Kidney (tissue), 14 donors: ENCODE results near the gene SMAD6. TPM values are rescaled to one million over a fixed set of nuclear protein-coding genes. Genes with fewer than 3 reads are reported as not detected.

ENCODE experiments used
- DNase-seq, 5 donors: peaks; one replicate each; pipeline ENCODE4 v3.0.0-alpha.2; 2013 to 2020
- FAIRE-seq: peaks from 2 replicates; lab custom pipeline; 2012; peaks lifted over from hg19 to GRCh38; lab: Jason Lieb, UNC
- H3K27ac ChIP-seq, 2 donors: one replicate each; pipeline ENCODE4 v1.7.0; 2013; ENCODE audit warnings: low read depth in 2 of 2, low read length in 2 of 2, inconsistent platforms in 1 of 2
- H3K27me3 ChIP-seq: one replicate; pipeline ENCODE4 v1.7.1; 2013; ENCODE audit warnings: low read length, inconsistent platforms; ENCODE audit not compliant: control insufficient read depth, insufficient read depth
- H3K36me3 ChIP-seq, 3 donors: one replicate each; pipeline versions ENCODE4 v1.7.0 to v1.7.1; 2013; ENCODE audit warnings: low read length in 3 of 3, control low read depth in 1 of 3, inconsistent platforms in 1 of 3; ENCODE audit not compliant: insufficient read depth in 3 of 3, control insufficient read depth in 2 of 3
- H3K4me1 ChIP-seq, 3 donors: one replicate each; pipeline versions ENCODE4 v1.7.0 to v1.7.1; 2013; ENCODE audit warnings: low read length in 3 of 3, inconsistent platforms in 1 of 3, low read depth in 1 of 3; ENCODE audit not compliant: control insufficient read depth in 2 of 3, insufficient read depth in 2 of 3
- H3K4me3 ChIP-seq, 3 donors: one replicate each; pipeline versions ENCODE4 v1.7.0 to v1.8.1; 2013; ENCODE audit warnings: low read length in 3 of 3, control low read depth in 1 of 3, inconsistent platforms in 1 of 3
- H3K9ac ChIP-seq, 3 donors: one replicate each; pipeline versions ENCODE4 v1.7.0 to v1.7.1; 2013; ENCODE audit warnings: low read length in 3 of 3, control low read depth in 1 of 3, inconsistent platforms in 1 of 3
- H3K9me3 ChIP-seq, 3 donors: one replicate each; pipeline versions ENCODE4 v1.7.0 to v1.7.1; 2013; ENCODE audit warnings: low read length in 3 of 3, control low read depth in 1 of 3, inconsistent platforms in 1 of 3; ENCODE audit not compliant: control insufficient read depth in 2 of 3, insufficient read depth in 1 of 3
- intact Hi-C: fragments of 100-400 bp; cut with DNase I; formaldehyde crosslinking; loops from one replicate; pipeline ENCODE4 v1.11.1; 2022
- polyA plus RNA-seq: library from polyadenylated mRNA; stranded (reverse); fragments of 350-450 nt; fragmentation: Illumina TruSeq; extraction: RNeasy Lipid Tissue Mini Kit (QIAGEN cat#74804); gene quantifications from one replicate; pipeline ENCODE4 v1.2.3, GENCODE V29; 2014; ENCODE audit warnings: low read depth, low replicate concordance; ENCODE audit not compliant: insufficient read depth
- total RNA-seq: library from RNA; stranded (reverse); fragmentation: NEBNext Ultra II Directional; extraction: Animal tissue kit (Norgen Biotek cat#: 25700); gene quantifications from one replicate; pipeline ENCODE4 v1.2.1, GENCODE V29; 2021
- TF ChIP-seq, protein P1 (sequence below): IDR thresholded peaks from 3 replicates; pipeline ENCODE4 v1.5.1; 2012; ENCODE audit warnings: mild to moderate bottlenecking, moderate library complexity, borderline replicate concordance; ENCODE audit not compliant: insufficient read depth; ENCODE audit errors: extremely low read depth
- donor health status: control.
- donor health status: control.
- donor health status: control.
- donor health status: control.
- donor health status: control.
- donor health status: DM: yes; HTN: yes; CAD: no.
- donor health status: Normal renal cell carcinoma (clear cell type).

Gene SMAD6
- total and polyA plus RNA-seq, 2 donors from 2014 or later = 15.4 to 23.0 TPM

DNA sequence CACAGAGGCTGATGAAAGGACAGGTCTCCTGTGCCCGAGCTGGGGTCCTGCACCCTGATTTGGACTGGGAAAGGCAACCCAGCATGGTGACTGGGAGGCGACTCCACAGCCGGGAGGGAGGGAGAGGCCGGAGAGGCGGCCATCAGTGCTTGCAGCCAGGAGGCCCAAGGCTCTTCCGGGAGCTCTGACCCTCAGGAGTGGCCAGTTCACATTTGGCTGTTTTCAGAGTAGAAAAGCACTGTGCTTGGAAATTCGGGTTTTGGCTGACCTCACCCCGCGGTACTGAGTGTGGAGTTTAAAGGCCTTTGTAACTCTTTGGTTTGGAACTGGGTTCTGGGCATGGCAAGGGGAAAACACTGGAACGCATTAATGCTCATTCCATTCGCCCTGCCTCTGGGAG, 31.9 kb downstream of the SMAD6 start:
- Histone ChIP-seq H3K9ac (peak overlapping the region in 1 of 3 donors; percentile 60), H3K36me3 (no peaks in the 10 kb centered on the region)
- DNase-seq = peak in 2 of 5 donors; percentile 44 to 75

DNA sequence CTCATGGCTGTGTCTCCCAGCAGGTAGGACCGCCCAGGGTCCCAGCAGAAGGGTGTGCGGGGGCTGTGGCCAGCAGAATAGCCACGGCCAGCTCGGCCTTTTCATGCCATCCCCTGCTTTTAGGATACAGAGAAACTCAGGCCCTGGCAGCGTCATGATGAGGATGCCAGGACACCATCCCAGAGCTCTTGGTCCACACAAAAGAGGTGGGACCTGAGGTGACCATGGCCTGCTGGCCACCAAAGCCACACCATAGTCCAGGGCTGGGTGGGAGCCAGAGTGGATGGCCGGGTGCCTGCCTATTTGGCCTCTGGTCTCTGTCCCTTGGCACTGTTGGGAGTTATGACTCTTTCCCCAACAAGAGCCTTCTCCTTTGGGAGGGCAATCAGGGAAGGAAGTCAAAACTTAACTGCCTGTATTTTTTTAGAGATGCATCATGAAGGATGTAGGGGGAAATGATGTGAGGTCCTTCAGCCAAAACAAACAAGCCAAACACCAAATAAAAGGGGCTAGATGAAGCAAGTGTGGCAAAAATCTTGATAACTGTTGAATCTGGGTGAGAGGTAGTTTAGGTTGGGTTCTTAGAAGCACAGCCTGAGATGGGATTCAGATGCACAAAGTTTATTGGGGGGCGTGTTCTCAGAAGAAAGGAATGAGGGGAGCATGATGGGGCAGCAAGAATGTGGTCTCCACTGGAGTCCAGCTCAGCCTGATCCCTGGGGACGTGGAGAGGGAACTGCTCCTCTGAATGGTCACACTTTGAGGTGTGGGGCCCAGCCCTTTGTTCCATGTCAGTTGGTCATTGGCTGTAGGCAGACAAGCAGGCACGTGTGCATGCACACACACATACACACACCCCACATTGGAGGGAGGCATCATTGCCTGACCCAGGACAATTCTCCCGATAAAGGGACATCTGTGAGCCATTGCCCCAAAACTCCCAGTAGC, 33.2 kb downstream of the SMAD6 start:
- Histone ChIP-seq H3K9ac (no peak overlapping the region), H3K4me3 (no peak overlapping the region), H3K9me3 (no peaks in the 10 kb centered on the region), H3K27me3 (no peaks in the 10 kb centered on the region), H3K36me3 (no peaks in the 10 kb centered on the region), H3K4me1 (peaks cover 3 to 15% (median 13%) of the 10 kb centered on the region in 3 donors), H3K27ac (no peak overlapping the region)
- FAIRE-seq (no peak), DNase-seq (peak in 1 of 5 donors; percentile 61)
- TF ChIP-seq, protein P1, sequence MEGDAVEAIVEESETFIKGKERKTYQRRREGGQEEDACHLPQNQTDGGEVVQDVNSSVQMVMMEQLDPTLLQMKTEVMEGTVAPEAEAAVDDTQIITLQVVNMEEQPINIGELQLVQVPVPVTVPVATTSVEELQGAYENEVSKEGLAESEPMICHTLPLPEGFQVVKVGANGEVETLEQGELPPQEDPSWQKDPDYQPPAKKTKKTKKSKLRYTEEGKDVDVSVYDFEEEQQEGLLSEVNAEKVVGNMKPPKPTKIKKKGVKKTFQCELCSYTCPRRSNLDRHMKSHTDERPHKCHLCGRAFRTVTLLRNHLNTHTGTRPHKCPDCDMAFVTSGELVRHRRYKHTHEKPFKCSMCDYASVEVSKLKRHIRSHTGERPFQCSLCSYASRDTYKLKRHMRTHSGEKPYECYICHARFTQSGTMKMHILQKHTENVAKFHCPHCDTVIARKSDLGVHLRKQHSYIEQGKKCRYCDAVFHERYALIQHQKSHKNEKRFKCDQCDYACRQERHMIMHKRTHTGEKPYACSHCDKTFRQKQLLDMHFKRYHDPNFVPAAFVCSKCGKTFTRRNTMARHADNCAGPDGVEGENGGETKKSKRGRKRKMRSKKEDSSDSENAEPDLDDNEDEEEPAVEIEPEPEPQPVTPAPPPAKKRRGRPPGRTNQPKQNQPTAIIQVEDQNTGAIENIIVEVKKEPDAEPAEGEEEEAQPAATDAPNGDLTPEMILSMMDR = no peak
- intact Hi-C loops = no loop called here

More for the DNA sequence above, 31.9 kb downstream of the SMAD6 start:
- Histone ChIP-seq H3K9me3 (no peaks in the 10 kb centered on the region), H3K27me3 (no peaks in the 10 kb centered on the region), H3K4me1 (peaks cover 3 to 19% (median 17%) of the 10 kb centered on the region in 3 donors), H3K4me3 (no peak overlapping the region), H3K27ac (peak overlapping the region; percentile 19 to 60)
- TF ChIP-seq, protein P1 = no peak
- no peak for FAIRE-seq
- intact Hi-C loops = no loop called here

DNA sequence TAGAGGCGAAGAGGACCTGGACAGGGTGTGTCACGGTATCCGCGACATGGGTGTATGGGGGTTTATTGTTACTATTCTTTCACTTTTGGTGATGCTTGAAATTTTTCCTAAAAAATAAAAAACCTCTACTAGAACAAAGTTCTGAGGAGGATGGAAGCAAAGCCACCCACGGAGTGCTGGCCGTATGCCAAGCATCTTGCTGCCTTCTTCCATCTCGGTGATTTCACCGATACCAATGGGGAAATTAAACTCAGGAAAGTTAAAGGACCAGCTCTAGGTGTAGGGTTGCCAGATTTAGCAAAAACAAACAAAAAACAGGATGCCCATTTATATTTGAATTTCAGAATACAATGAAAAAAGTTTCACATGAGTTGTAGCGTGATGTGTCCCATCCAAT, 33.9 kb downstream of the SMAD6 start:
- Histone ChIP-seq H3K27ac (no peak overlapping the region), H3K4me1 (peaks cover 7 to 19% (median 13%) of the 10 kb centered on the region in 3 donors), H3K36me3 (no peaks in the 10 kb centered on the region), H3K9ac (no peak overlapping the region), H3K4me3 (no peak overlapping the region), H3K9me3 (no peaks in the 10 kb centered on the region), H3K27me3 (no peaks in the 10 kb centered on the region)
- no peak for FAIRE-seq
- TF ChIP-seq, protein P1 = no peak
- peak in 2 of 5 donors; percentile 56 to 79 for DNase-seq
- intact Hi-C loops = no loop called here
